SK-N-SH (cell line): ENCODE results near the gene FGD3. TPM values are rescaled to one million over a fixed set of nuclear protein-coding genes. Genes with fewer than 3 reads are reported as not detected.

ENCODE experiments used
- CTCF ChIA-PET: fragments of 300-600, 350-600 bp; formaldehyde crosslinking; extraction: SDS; loops from one replicate; lab custom pipeline; 2021; lab: Yijun Ruan, JAX
- POLR2A ChIA-PET: fragments of 350-600 bp; sonication (Branson Sonifier 250); formaldehyde crosslinking; extraction: SDS; loops from one replicate; lab custom pipeline; 2020; ENCODE audit warnings: antibody characterized with exemption, inconsistent platforms; lab: Yijun Ruan, JAX
- DNase-seq: peaks from one replicate; pipeline ENCODE4 v3.0.0; 2012
- H2AFZ ChIP-seq: fragments of 200-600 bp; sonication (generic); 2 replicates; pipeline ENCODE4 v1.8.1; 2016; ENCODE audit warnings: antibody characterized with exemption, mild to moderate bottlenecking, low read depth
- H3F3A ChIP-seq: fragments of 200-600 bp; sonication (generic); replicated peaks from 2 replicates; pipeline ENCODE3; 2016; ENCODE audit warnings: antibody characterized with exemption, mild to moderate bottlenecking; ENCODE audit not compliant: insufficient read depth
- H3K27ac ChIP-seq, 2 experiments: fragments of 200-500 bp in 1 of 2; fragments of 200-600 bp in 1 of 2; sonication (Bioruptor generic) in 1 of 2; sonication (generic), shearing (Covaris generic) in 1 of 2; 2 replicates each; pipeline versions ENCODE4 v1.5.1 to v1.6.1; 2014 to 2016; ENCODE audit warnings: low read depth in 2 of 2, inconsistent platforms in 1 of 2, low read length in 1 of 2, mild to moderate bottlenecking in 1 of 2, mixed read lengths in 1 of 2
- H3K27me3 ChIP-seq: fragments of 200-600 bp; sonication (generic), shearing (Covaris generic); 2 replicates; pipeline ENCODE4 v1.6.1; 2016; ENCODE audit warnings: mixed run types; ENCODE audit not compliant: insufficient read depth
- H3K36me3 ChIP-seq, 2 experiments: fragments of 200-500 bp in 1 of 2; fragments of 200-600 bp in 1 of 2; sonication (Bioruptor generic) in 1 of 2; sonication (generic) in 1 of 2; replicated peaks in 1 of 2; 2 replicates each; pipeline versions ENCODE3 to v1.5.1; 2014 to 2016; ENCODE audit warnings: low read length in 1 of 2, mild to moderate bottlenecking in 1 of 2; ENCODE audit not compliant: insufficient read depth in 2 of 2, control insufficient read depth in 1 of 2
- H3K4me1 ChIP-seq, 2 experiments: fragments of 200-500 bp in 1 of 2; fragments of 200-600 bp in 1 of 2; sonication (Bioruptor generic) in 1 of 2; sonication (generic), shearing (Covaris generic) in 1 of 2; 2 replicates each; pipeline versions ENCODE4 v1.5.1 to v1.6.1; 2014 to 2016; ENCODE audit warnings: low read depth in 1 of 2, low read length in 1 of 2, mixed run types in 1 of 2; ENCODE audit not compliant: insufficient read depth in 2 of 2, control insufficient read depth in 1 of 2
- H3K4me2 ChIP-seq: fragments of 200-600 bp; sonication (generic), shearing (Covaris generic); 2 replicates; pipeline ENCODE4 v1.6.1; 2017; ENCODE audit warnings: mixed run types
- H3K4me3 ChIP-seq, 2 experiments: fragments of 200-500 bp in 1 of 2; fragments of 200-600 bp in 1 of 2; sonication (Bioruptor generic) in 1 of 2; sonication (generic), shearing (Covaris generic) in 1 of 2; 2 replicates each; pipeline versions ENCODE4 v1.5.1 to v1.8.1; 2014 to 2016; ENCODE audit warnings: low read depth in 2 of 2, inconsistent platforms in 1 of 2, low read length in 1 of 2, mild to moderate bottlenecking in 1 of 2, mixed read lengths in 1 of 2, moderate library complexity in 1 of 2
- H3K79me2 ChIP-seq: fragments of 200-600 bp; sonication (generic); 2 replicates; pipeline ENCODE4 v1.8.1; 2017; ENCODE audit warnings: mild to moderate bottlenecking; ENCODE audit not compliant: insufficient read depth
- H3K9ac ChIP-seq: fragments of 200-600 bp; sonication (generic); 2 replicates; pipeline ENCODE4 v1.6.1; 2017; ENCODE audit warnings: mixed run types
- H3K9me2 ChIP-seq: fragments of 200-600 bp; sonication (generic); 2 replicates; pipeline ENCODE4 v1.6.1; 2017; ENCODE audit warnings: mixed run types
- H3K9me3 ChIP-seq: fragments of 200-600 bp; sonication (generic); 2 replicates; pipeline ENCODE4 v1.6.1; 2017; ENCODE audit warnings: mixed run types, mild to moderate bottlenecking, moderate library complexity
- H4K20me1 ChIP-seq: fragments of 200-600 bp; sonication (generic); 2 replicates; pipeline ENCODE4 v1.6.1; 2017; ENCODE audit warnings: mild to moderate bottlenecking, mixed run types; ENCODE audit not compliant: insufficient read depth
- CTCF ChIP-seq: fragments of 200-600 bp; sonication (generic); IDR thresholded peaks from 2 replicates; pipeline ENCODE4 v1.6.1; 2017; ENCODE audit warnings: antibody characterized with exemption, mild to moderate bottlenecking, moderate library complexity
- ELF1 ChIP-seq: IDR thresholded peaks from 2 replicates; pipeline ENCODE4 v1.4.0; 2012
- EP300 ChIP-seq, 2 experiments: IDR thresholded peaks; 2 replicates each; pipeline versions ENCODE4 v1.4.0 to v1.6.1; 2012; ENCODE audit warnings: borderline replicate concordance in 1 of 2, low read depth in 1 of 2, low read length in 1 of 2
- EZH2phosphoT487 ChIP-seq: fragments of 200-600 bp; sonication (generic); IDR thresholded peaks from 2 replicates; pipeline ENCODE4 v1.6.1; 2017; ENCODE audit warnings: low read depth, mixed run types, mild to moderate bottlenecking, antibody characterized with exemption, moderate library complexity, borderline replicate concordance
- FOSL2 ChIP-seq: IDR thresholded peaks from 2 replicates; pipeline ENCODE4 v1.4.0; 2012; ENCODE audit warnings: low read depth, mild to moderate bottlenecking, moderate library complexity, borderline replicate concordance
- FOXJ3 ChIP-seq: sonication (generic); formaldehyde crosslinking; IDR thresholded peaks from 2 replicates; pipeline ENCODE4 v1.5.1; 2020; ENCODE audit warnings: mild to moderate bottlenecking, missing genetic modification reagents
- FOXM1 ChIP-seq: IDR thresholded peaks from 2 replicates; pipeline ENCODE4 v1.4.0; 2012; ENCODE audit warnings: low read depth, mild to moderate bottlenecking
- GABPA ChIP-seq: IDR thresholded peaks from 2 replicates; pipeline ENCODE4 v1.4.0; 2012; ENCODE audit warnings: low read depth, mild to moderate bottlenecking
- IRF3 ChIP-seq: fragments of 150-350 bp; IDR thresholded peaks from 2 replicates; pipeline ENCODE4 v1.6.1; 2016; ENCODE audit warnings: mild to moderate bottlenecking, low read depth, low read length
- MAX ChIP-seq: IDR thresholded peaks from 2 replicates; pipeline ENCODE4 v1.4.0; 2012; ENCODE audit warnings: low read depth
- NFIC ChIP-seq: IDR thresholded peaks from 2 replicates; pipeline ENCODE4 v1.4.0; 2012; ENCODE audit warnings: borderline replicate concordance
- NRF1 ChIP-seq: IDR thresholded peaks from 2 replicates; pipeline ENCODE4 v1.6.1; 2012; ENCODE audit warnings: low read depth, mild to moderate bottlenecking, low read length
- RCOR1 ChIP-seq: fragments of 150-350 bp; IDR thresholded peaks from 2 replicates; pipeline ENCODE4 v1.6.1; 2017; ENCODE audit warnings: antibody characterized with exemption, low read length
- RXRA ChIP-seq: IDR thresholded peaks from 2 replicates; pipeline ENCODE4 v1.4.0; 2012; ENCODE audit warnings: low read depth, mild to moderate bottlenecking, borderline replicate concordance
- SIN3A ChIP-seq: IDR thresholded peaks from 2 replicates; pipeline ENCODE4 v1.6.1; 2012; ENCODE audit warnings: low read depth, mild to moderate bottlenecking, low read length, moderate library complexity, borderline replicate concordance
- TEAD4 ChIP-seq: IDR thresholded peaks from 2 replicates; pipeline ENCODE4 v1.4.0; 2012; ENCODE audit warnings: mild to moderate bottlenecking, borderline replicate concordance; ENCODE audit not compliant: insufficient read depth
- ZBTB33 ChIP-seq: IDR thresholded peaks from 2 replicates; pipeline ENCODE4 v1.4.0; 2012; ENCODE audit warnings: low read depth, borderline replicate concordance
- WGBS: methylation state at CpG from one replicate; pipeline ENCODE4 v1.1.6; 2017; ENCODE audit warnings: low lambda C conversion rate; 5-methylcytosine and 5-hydroxymethylcytosine counted together
- polyA plus RNA-seq, 3 experiments: library from polyadenylated mRNA; depleted of rRNA; stranded (reverse); fragments of >200 nt; gene quantifications; 2 replicates each; pipeline ENCODE4 v1.2.3, GENCODE V29; 2012

The FGD3 gene
- polyA plus RNA-seq, 1 of the 3 experiments (the other 2 are of a cell fraction): not detected

GRCh38 chr9:93065135-93065720 is 117.9 kb downstream of the FGD3 start:
- no peaks in the 10 kb centered on the region for H3K36me3 ChIP-seq
- H3K27me3 ChIP-seq: no peaks in the 10 kb centered on the region
- H3K9me3 ChIP-seq: no peaks in the 10 kb centered on the region
- H3K9me2 ChIP-seq: no peaks in the 10 kb centered on the region
- CTCF ChIA-PET: interaction anchor here (1.3 kb wide), 1 partner anchor 62 kb away, joined by 3 read pairs; no protein-coding TSS in a partner anchor
- POLR2A ChIA-PET: no interaction called here
- no peak for TF ChIP-seq FOSL2
- TF ChIP-seq RCOR1: no peak
- TF ChIP-seq CTCF: no peak
- TF ChIP-seq NFIC: no peak
- no peak for TF ChIP-seq SIN3A
- no peak for TF ChIP-seq EZH2phosphoT487
- no peak for TF ChIP-seq RXRA
- no peak for TF ChIP-seq TEAD4
- TF ChIP-seq FOXJ3 (CRISPR knock-in tag): no peak
- TF ChIP-seq FOXM1: no peak
- TF ChIP-seq GABPA: no peak
- TF ChIP-seq ZBTB33: no peak
- no peak for TF ChIP-seq IRF3
- no peak for TF ChIP-seq MAX
- TF ChIP-seq ELF1: no peak
- no peak for TF ChIP-seq NRF1
- no peak for TF ChIP-seq EP300 (IDR thresholded peaks at IDR 0.05; ENCODE audit: borderline replicate concordance in 1 of 2, low read depth in 1 of 2, low read length in 1 of 2)
- TF ChIP-seq, all 33 proteins: peak for 0
- DNase-seq: no peak
- H3K4me3 ChIP-seq: no peak overlapping the region
- H2AFZ ChIP-seq: no peak overlapping the region
- H3K79me2 ChIP-seq: no peaks in the 10 kb centered on the region
- H4K20me1 ChIP-seq: no peaks in the 10 kb centered on the region
- no peak overlapping the region for H3K27ac ChIP-seq
- WGBS: 85% methylated on average over 12 of the region's 15 CpGs
- no peaks in the 10 kb centered on the region for H3F3A ChIP-seq
- H3K4me2 ChIP-seq: no peak overlapping the region
- no peaks in the 10 kb centered on the region; a peak in 1 of 4 replicates for H3K4me1 ChIP-seq
- no peak overlapping the region for H3K9ac ChIP-seq
